ENCODE results near the gene LHPP.
A peak's percentile ranks its signal among the peaks of the same experiment; 100 is the strongest.

Gene LHPP

DNA sequence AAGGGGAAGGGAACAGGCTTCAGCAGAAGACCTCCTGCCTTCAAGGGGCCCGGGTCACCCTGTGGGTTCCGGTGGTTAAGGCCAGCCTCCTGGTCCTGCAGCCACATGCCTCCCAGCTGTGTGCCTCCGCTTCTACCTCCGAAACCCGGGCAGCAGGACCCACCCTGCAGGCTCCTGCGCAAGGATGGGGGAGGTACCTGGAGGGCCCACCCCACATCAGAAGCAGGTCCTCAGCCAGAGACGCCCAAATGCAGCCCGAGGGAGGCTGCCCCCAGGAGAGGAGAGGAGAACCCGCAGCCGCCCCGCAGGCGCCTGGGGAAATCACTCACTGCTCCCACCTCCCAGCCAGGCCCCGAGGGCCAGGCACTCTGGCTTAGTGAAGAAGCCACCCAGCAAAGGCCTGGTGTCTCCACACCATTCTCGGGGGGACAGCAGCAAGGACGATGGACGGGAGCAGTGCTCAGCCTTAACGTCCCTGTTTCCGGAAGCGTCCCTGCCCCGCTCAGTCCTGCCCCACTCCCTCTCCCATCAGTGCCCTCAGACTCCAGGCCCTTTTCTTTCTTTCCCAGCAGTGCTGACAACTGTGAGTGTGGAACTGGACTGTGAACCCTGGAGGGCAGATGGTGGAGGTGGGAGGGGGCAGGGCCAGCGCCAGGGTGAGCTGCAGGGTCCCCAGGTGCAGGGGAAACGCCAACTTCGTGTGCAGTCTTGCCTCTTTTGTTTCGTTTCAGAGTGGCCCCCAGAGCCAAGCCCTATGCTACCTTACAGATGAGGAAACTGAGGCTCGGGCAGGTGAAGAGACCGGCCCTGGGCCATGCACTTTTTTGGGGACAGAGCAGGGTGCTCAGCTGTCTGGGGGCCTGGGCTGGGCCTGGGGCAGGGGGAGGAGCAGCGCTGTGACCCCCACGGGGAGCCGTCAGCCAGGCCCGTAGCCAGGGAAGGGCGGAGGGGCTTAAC lies 144.5 kb downstream of the LHPP start:
- peak overlapping the region; percentile 33; the same call in 1 of the 2 replicates for H3K4me2 ChIP-seq (ENCODE audit: low read length)
- no peaks in the 10 kb centered on the region for H3K79me2 ChIP-seq (ENCODE audit: insufficient read depth, low read length)
- no peak for TF ChIP-seq EZH2 (IDR thresholded peaks at IDR 0.05; ENCODE audit: borderline replicate concordance, low read length)
- no peak for TF ChIP-seq CTCF (IDR thresholded peaks at IDR 0.05; ENCODE audit: low read length)
- H3K27ac ChIP-seq (ENCODE audit: low read depth, low read length, poor library complexity, severe bottlenecking), result peak overlapping the region; percentile 97
- no peak overlapping the region for H3K4me3 ChIP-seq (ENCODE audit: low read depth, low read length, poor library complexity, severe bottlenecking)
- H2AFZ ChIP-seq (ENCODE audit: low read length), result no peak overlapping the region
- no peaks in the 10 kb centered on the region for H4K20me1 ChIP-seq (ENCODE audit: insufficient read depth, low read length)
- H3K36me3 ChIP-seq (ENCODE audit: insufficient read depth, low read length), result no peaks in the 10 kb centered on the region
- H3K9ac ChIP-seq (ENCODE audit: low read length), result peak overlapping the region; percentile 55; the same call in 1 of the 2 replicates
- H3K27me3 ChIP-seq (ENCODE audit: insufficient read depth, low read length), result no peaks in the 10 kb centered on the region
- no peaks in the 10 kb centered on the region for H3K9me2 ChIP-seq (ENCODE audit: low read depth, low read length)
- H3F3A ChIP-seq (ENCODE audit: insufficient read depth, low read length), result no peaks in the 10 kb centered on the region
- no peaks in the 10 kb centered on the region for H3K9me3 ChIP-seq (ENCODE audit: low read length)
- H3K4me1 ChIP-seq (ENCODE audit: insufficient read depth, low read length, severe bottlenecking), result peaks cover 68% of the 10 kb centered on the region

- no peak overlapping the region for H3K4me3 ChIP-seq (ENCODE audit: low read depth, low read length, poor library complexity, severe bottlenecking)
- no peaks in the 10 kb centered on the region for H3K79me2 ChIP-seq (ENCODE audit: insufficient read depth, low read length)
- TF ChIP-seq EZH2 (IDR thresholded peaks at IDR 0.05; ENCODE audit: borderline replicate concordance, low read length) (no peak), CTCF (IDR thresholded peaks at IDR 0.05; ENCODE audit: low read length) (no peak)
- peak overlapping the region; percentile 97 for H3K27ac ChIP-seq (ENCODE audit: low read depth, low read length, poor library complexity, severe bottlenecking)
- peak overlapping the region; percentile 55; the same call in 1 of the 2 replicates for H3K9ac ChIP-seq (ENCODE audit: low read length)
- H3K4me1 ChIP-seq (ENCODE audit: insufficient read depth, low read length, severe bottlenecking), result peaks cover 68% of the 10 kb centered on the region
- H3K9me2 ChIP-seq (ENCODE audit: low read depth, low read length), result no peaks in the 10 kb centered on the region
- H3K4me2 ChIP-seq (ENCODE audit: low read length), result peak overlapping the region; percentile 33; the same call in 1 of the 2 replicates
- no peaks in the 10 kb centered on the region for H4K20me1 ChIP-seq (ENCODE audit: insufficient read depth, low read length)
- H3K27me3 ChIP-seq (ENCODE audit: insufficient read depth, low read length), result no peaks in the 10 kb centered on the region
- H3K36me3 ChIP-seq (ENCODE audit: insufficient read depth, low read length), result no peaks in the 10 kb centered on the region
- H3K9me3 ChIP-seq (ENCODE audit: low read length), result no peaks in the 10 kb centered on the region
- no peaks in the 10 kb centered on the region for H3F3A ChIP-seq (ENCODE audit: insufficient read depth, low read length)
- H2AFZ ChIP-seq (ENCODE audit: low read length), result no peak overlapping the region
These were observed 145.2 kb downstream of the LHPP start for GRCh38 chr10:124606822-124607221.

DNA sequence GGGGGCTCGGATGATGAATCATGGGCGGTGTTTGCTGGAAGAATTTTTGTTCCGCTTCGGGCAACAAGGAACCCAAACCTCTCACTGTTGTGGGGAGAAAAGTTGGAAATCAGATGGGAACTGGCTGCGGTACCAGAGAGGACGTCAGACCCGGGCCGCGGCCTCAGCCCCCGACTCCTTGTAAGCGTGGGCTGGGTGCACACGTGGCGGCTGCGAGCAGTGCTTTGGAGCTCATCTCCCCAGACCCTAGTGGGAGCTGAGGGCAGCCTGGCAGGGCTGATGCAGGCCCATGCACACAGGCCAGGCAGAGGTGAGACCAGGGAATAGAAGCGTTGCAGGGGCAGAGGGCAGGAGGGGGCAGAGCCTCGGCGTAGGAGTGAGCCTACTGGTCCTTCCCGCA lies 146.1 kb downstream of the LHPP start:
- peak overlapping the region; percentile 97 for H3K27ac ChIP-seq (ENCODE audit: low read depth, low read length, poor library complexity, severe bottlenecking)
- H3K9me3 ChIP-seq (ENCODE audit: low read length), result no peaks in the 10 kb centered on the region
- no peaks in the 10 kb centered on the region for H3K79me2 ChIP-seq (ENCODE audit: insufficient read depth, low read length)
- no peaks in the 10 kb centered on the region for H3K27me3 ChIP-seq (ENCODE audit: insufficient read depth, low read length)
- no peaks in the 10 kb centered on the region for H3F3A ChIP-seq (ENCODE audit: insufficient read depth, low read length)
- H3K4me3 ChIP-seq (ENCODE audit: low read depth, low read length, poor library complexity, severe bottlenecking), result no peak overlapping the region
- peaks cover 68% of the 10 kb centered on the region for H3K4me1 ChIP-seq (ENCODE audit: insufficient read depth, low read length, severe bottlenecking)
- TF ChIP-seq EZH2 (IDR thresholded peaks at IDR 0.05; ENCODE audit: borderline replicate concordance, low read length), result no peak
- no peak for TF ChIP-seq CTCF (IDR thresholded peaks at IDR 0.05; ENCODE audit: low read length)
- no peaks in the 10 kb centered on the region for H4K20me1 ChIP-seq (ENCODE audit: insufficient read depth, low read length)
- no peak overlapping the region for H2AFZ ChIP-seq (ENCODE audit: low read length)
- H3K4me2 ChIP-seq (ENCODE audit: low read length), result no peak overlapping the region
- no peaks in the 10 kb centered on the region for H3K36me3 ChIP-seq (ENCODE audit: insufficient read depth, low read length)
- no peak overlapping the region; the same call in 1 of the 2 replicates for H3K9ac ChIP-seq (ENCODE audit: low read length)
- H3K9me2 ChIP-seq (ENCODE audit: low read depth, low read length), result no peaks in the 10 kb centered on the region
